Stimulated activated CD8-positive, alpha-beta memory T cell treated with anti-CD3 and anti-CD28 coated beads, Interleukin-15, amount 100 ng/mL, for 48 hours (primary cell): ENCODE measurements around the gene PRKRA.
A peak's percentile ranks its signal among the peaks of the same experiment; 100 is the strongest.
"Not testable (repeated sequence)": the region's sequence is repeated elsewhere in the genome, so short reads cannot be mapped to it uniquely, and the experiment has no call there.

Experiments used
- DNase-seq, 2 donors: peaks; one replicate each; pipeline ENCODE4 v3.0.0-alpha.2; 2020; ENCODE audit warnings: low read depth in 2 of 2

PRKRA gene

GRCh38 chr2:178413472-178414265, 37.3 kb downstream of the PRKRA start:
- peak; percentile 69 to 72 for DNase-seq

DNA sequence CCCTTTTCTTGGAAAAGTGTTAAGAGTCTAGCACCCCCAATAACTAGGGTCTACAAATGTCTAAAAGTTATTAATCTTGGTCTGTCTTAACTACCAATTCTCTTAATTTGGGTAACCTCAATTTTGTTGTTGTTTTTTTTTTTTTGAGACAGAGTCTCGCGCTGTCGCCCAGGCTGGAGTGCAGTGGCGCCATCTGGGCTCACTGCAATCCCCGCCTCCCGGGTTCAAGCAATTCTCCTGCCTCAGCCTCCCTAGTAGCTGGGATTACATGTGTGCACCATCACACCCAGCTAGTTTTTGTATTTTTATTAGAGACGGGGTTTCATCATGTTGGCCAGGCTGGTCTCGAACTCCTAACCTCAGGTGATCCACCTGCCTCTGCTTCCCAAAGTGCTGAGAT, 38.5 kb downstream of the PRKRA start:
- not testable (repeated sequence) for DNase-seq

- no peak for DNase-seq
These were observed 38.9 kb downstream of the PRKRA start for GRCh38 chr2:178412047-178412446.

DNA sequence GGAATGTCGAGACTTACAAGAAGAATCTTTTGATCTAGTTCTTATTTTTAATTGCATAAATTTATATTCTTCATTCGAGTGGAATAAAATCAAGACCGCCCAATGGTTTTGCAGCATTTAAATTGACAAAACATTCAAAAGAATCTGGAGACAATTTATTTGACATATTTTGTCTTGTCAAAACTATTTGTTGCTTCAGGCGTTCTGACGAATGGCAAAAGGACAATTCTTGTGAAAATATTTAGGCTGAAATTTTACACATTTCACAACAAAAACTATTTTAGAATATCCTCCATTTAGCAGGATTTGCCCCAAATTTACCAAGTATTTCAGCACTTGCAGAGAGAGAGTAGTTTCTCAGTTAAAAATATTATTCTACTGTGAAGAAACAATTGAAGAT, 41.7 kb downstream of the PRKRA start:
- DNase-seq, result no peak

DNA sequence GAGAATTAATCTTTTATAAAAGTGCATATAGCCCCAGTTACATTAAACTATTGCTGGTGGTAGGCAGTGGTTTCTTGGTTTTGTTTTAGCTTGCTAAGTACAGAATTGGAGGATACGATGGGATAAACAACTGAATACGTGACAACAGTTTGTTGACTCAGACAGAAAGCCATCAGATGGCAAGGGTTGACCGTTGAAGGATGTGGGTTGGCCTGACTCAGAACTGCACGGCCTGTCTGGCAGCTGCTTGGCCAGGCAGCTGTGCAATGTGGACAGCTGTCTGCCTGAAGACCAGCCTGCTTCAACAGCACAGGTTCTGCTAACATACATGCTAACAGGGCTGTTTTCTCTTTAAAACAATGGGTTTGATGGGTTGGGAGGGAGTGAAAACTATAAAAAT, 46.6 kb downstream of the PRKRA start:
- DNase-seq, result peak; percentile 4 to 9

GRCh38 chr2:178403671-178404306, 47.2 kb downstream of the PRKRA start:
- no peak for DNase-seq

DNA sequence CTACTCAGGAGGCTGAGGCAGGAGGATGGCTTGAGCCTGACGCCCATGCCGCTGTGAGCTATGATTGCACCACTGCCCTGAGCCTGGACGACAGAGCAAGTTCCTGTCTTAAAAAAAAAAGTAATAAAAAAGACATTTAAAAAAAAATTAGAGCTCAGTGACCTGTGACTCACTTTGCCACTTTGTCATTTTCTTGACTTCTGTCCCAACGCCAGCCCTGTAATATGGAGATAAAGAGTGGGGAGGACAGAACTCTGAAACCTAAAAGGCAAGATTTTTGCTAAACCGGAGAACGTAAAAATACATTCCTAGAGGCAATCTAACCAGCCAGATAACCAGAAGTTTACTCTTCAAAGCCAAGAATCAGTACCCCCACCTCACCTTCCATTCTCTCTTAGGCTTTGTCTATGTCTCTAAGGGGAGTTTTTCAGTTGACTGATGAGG, 49.0 kb downstream of the PRKRA start:
- DNase-seq, result no peak

DNA sequence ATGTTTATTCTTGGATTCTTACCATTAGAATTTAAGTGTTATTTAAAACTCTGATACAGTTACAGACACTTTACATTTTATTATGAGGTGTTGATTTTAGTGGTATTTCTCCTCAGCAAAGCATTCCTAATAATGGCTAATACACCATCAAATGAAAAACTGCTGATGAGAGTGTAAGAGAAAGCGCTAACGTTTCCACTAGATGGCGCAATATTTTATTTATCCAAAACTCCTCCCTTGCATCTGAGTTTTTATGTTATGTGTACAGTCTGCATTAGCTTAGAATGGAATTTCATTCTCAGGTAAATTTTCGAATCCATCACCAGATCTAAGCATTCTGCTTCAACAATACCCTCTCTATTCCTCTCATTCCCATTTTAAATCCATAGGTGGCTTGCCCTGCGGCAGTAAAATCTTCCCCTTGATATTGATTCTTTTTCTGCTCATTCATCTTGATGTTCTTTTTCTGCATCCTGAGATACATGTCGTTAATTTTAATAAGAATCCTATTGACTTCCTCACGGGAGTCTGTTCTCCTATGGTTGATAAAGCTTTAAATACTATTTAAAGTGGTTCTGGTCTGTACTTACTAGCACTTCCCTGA, 53.9 kb downstream of the PRKRA start:
- no peak for DNase-seq

GRCh38 chr2:178395941-178396570, 54.9 kb downstream of the PRKRA start:
- DNase-seq, result no peak

GRCh38 chr2:178395295-178395694, 55.7 kb downstream of the PRKRA start:
- DNase-seq, result no peak

- DNase-seq, result no peak
These were observed 56.1 kb downstream of the PRKRA start for GRCh38 chr2:178394859-178395258.

DNA sequence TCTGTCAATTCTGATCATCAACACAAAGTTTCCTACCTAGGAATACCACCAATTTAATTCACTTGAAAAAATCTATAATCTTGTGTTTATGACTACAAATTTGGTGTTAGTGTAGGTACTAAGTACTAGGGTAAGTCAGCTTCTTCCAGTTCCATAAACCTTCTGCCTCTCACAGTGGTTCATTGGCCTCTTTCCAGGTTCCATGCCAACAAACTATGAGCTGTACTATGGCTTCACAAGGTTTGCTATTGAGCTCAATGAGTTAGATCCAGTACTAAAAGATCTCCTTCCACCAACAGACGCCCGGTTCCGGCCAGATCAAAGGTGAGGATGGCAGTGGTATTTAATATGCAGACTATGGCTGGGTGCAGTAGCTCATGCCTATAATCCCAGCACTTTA, 58.8 kb downstream of the PRKRA start:
- no peak for DNase-seq

DNA sequence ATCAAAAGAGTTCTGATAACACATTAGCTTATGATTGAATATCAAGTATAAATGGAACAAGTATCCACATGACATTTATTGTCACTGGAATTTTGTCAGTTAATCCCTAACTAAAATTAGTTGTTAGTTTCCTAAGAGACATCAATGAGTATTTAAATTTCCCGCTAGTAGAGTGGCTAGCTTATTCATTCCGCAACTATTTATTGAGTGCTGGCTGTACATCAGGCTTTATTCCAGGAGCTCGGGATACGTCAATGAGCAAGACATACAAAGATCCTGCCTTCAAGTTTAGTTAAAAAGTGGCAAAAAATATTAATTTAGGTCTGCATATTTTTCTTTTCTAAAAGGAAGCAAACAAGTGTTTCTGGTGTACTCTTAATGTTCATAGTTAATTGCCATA, 59.3 kb downstream of the PRKRA start:
- DNase-seq, result no peak

- DNase-seq, result no peak
These were observed 62.7 kb downstream of the PRKRA start for GRCh38 chr2:178388287-178388686.

- no peak for DNase-seq
These were observed 63.9 kb downstream of the PRKRA start for GRCh38 chr2:178386986-178387597.

GRCh38 chr2:178385595-178386148, 65.3 kb downstream of the PRKRA start:
- no peak for DNase-seq

- no peak for DNase-seq
These were observed 67.3 kb downstream of the PRKRA start for GRCh38 chr2:178383718-178384117.
